ENCODE measurements around the gene LYRM9. TPM values are rescaled to one million over a fixed set of nuclear protein-coding genes. Genes with fewer than 3 reads are reported as not detected.

LYRM9 gene
- total and polyA plus RNA-seq, 2 donors (not counting 1 experiment from before 2014, with no cell fraction given): 9.7 to 13.7 TPM

- Histone ChIP-seq H3K4me3 (replicated peaks in 1 of 4; ENCODE audit: control extremely low read depth in 1 of 4, insufficient read depth in 1 of 4, low read depth in 3 of 4, low read length in 4 of 4) (no peak overlapping the region), H3K36me3 (ENCODE audit: control insufficient read depth, insufficient read depth, low read length) (no peaks in the 10 kb centered on the region), H3K9me3 (ENCODE audit: control insufficient read depth, insufficient read depth, low read depth, low read length) (no peaks in the 10 kb centered on the region), H3K27me3 (ENCODE audit: control insufficient read depth, insufficient read depth, low read length) (peaks cover 5% of the 10 kb centered on the region), H3K27ac (ENCODE audit: insufficient read depth, low read length) (no peak overlapping the region), H3K4me1 (ENCODE audit: control insufficient read depth, extremely low read depth, insufficient read depth, low read length) (peaks cover 5% of the 10 kb centered on the region), H3K4me2 (ENCODE audit: extremely low read depth, insufficient read depth, low read length) (no peak overlapping the region), H3K79me2 (ENCODE audit: control insufficient read depth, insufficient read depth, low read length) (no peaks in the 10 kb centered on the region), H4K20me1 (ENCODE audit: control insufficient read depth, extremely low read depth, insufficient read depth, low read length) (no peaks in the 10 kb centered on the region), H3K9ac (ENCODE audit: insufficient read depth, low read length) (no peak overlapping the region), H2AFZ (ENCODE audit: low read length) (no peak overlapping the region)
- no peak for DNase-seq (ENCODE audit: low read depth in 2 of 2)
- TF ChIP-seq, protein P1, sequence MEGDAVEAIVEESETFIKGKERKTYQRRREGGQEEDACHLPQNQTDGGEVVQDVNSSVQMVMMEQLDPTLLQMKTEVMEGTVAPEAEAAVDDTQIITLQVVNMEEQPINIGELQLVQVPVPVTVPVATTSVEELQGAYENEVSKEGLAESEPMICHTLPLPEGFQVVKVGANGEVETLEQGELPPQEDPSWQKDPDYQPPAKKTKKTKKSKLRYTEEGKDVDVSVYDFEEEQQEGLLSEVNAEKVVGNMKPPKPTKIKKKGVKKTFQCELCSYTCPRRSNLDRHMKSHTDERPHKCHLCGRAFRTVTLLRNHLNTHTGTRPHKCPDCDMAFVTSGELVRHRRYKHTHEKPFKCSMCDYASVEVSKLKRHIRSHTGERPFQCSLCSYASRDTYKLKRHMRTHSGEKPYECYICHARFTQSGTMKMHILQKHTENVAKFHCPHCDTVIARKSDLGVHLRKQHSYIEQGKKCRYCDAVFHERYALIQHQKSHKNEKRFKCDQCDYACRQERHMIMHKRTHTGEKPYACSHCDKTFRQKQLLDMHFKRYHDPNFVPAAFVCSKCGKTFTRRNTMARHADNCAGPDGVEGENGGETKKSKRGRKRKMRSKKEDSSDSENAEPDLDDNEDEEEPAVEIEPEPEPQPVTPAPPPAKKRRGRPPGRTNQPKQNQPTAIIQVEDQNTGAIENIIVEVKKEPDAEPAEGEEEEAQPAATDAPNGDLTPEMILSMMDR (conservative IDR thresholded peaks at IDR 0.05 in 1 of 2, IDR thresholded peaks at IDR 0.05 in 1 of 2; ENCODE audit: low read depth in 1 of 2, low read length in 2 of 2): no peak
- TF ChIP-seq EZH2 (IDR thresholded peaks at IDR 0.05; ENCODE audit: low read length, missing control alignments): no peak
Measured at GRCh38 chr17:27891841-27892240, 1.3 kb downstream of the LYRM9 start.

DNA sequence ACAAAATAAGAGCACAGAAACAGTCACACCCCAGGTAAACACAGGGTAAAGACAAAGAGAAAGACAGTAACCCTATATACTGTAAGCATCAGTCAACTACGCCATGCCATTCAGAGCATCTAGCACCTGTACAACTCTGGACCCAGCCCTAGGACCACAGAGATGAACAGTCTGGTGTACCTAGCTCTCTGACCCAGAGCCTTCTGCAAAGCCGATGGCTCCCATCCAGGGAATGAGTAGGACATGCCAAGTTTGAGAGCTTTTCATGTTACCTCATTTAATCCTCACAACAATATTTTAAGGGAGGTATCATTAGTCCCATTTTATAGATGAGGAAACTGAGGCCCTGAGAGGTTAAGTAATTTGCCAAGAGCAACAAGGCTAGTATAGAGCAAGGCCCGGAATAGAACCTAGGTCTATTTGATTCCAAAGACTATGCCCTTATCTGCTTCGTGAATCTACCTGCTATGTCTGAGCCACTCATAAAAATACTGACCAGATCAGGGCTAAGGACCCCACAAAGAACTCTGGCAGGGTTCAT, 3.4 kb downstream of the LYRM9 start:
- Histone ChIP-seq H3K4me1 (ENCODE audit: control insufficient read depth, extremely low read depth, insufficient read depth, low read length) (peaks cover 5% of the 10 kb centered on the region), H4K20me1 (ENCODE audit: control insufficient read depth, extremely low read depth, insufficient read depth, low read length) (no peaks in the 10 kb centered on the region), H3K9me3 (ENCODE audit: control insufficient read depth, insufficient read depth, low read depth, low read length) (no peaks in the 10 kb centered on the region), H3K27ac (ENCODE audit: insufficient read depth, low read length) (no peak overlapping the region), H3K79me2 (ENCODE audit: control insufficient read depth, insufficient read depth, low read length) (no peaks in the 10 kb centered on the region), H3K36me3 (ENCODE audit: control insufficient read depth, insufficient read depth, low read length) (no peaks in the 10 kb centered on the region), H3K4me3 (replicated peaks in 1 of 4; ENCODE audit: control extremely low read depth in 1 of 4, insufficient read depth in 1 of 4, low read depth in 3 of 4, low read length in 4 of 4) (no peak overlapping the region), H2AFZ (ENCODE audit: low read length) (no peak overlapping the region), H3K27me3 (ENCODE audit: control insufficient read depth, insufficient read depth, low read length) (peaks cover 5% of the 10 kb centered on the region), H3K4me2 (ENCODE audit: extremely low read depth, insufficient read depth, low read length) (no peak overlapping the region), H3K9ac (ENCODE audit: insufficient read depth, low read length) (no peak overlapping the region)
- no peak for DNase-seq (ENCODE audit: low read depth in 2 of 2)
- TF ChIP-seq, protein P1 (conservative IDR thresholded peaks at IDR 0.05 in 1 of 2, IDR thresholded peaks at IDR 0.05 in 1 of 2; ENCODE audit: low read depth in 1 of 2, low read length in 2 of 2): no peak
- TF ChIP-seq EZH2 (IDR thresholded peaks at IDR 0.05; ENCODE audit: low read length, missing control alignments): no peak

- Histone ChIP-seq H3K9me3 (ENCODE audit: control insufficient read depth, insufficient read depth, low read depth, low read length) (no peaks in the 10 kb centered on the region), H3K4me1 (ENCODE audit: control insufficient read depth, extremely low read depth, insufficient read depth, low read length) (peaks cover 5% of the 10 kb centered on the region), H3K4me3 (replicated peaks in 1 of 4; ENCODE audit: control extremely low read depth in 1 of 4, insufficient read depth in 1 of 4, low read depth in 3 of 4, low read length in 4 of 4) (no peak overlapping the region), H2AFZ (ENCODE audit: low read length) (no peak overlapping the region), H3K4me2 (ENCODE audit: extremely low read depth, insufficient read depth, low read length) (no peak overlapping the region), H3K36me3 (ENCODE audit: control insufficient read depth, insufficient read depth, low read length) (no peaks in the 10 kb centered on the region), H3K9ac (ENCODE audit: insufficient read depth, low read length) (no peak overlapping the region), H3K79me2 (ENCODE audit: control insufficient read depth, insufficient read depth, low read length) (no peaks in the 10 kb centered on the region), H3K27ac (ENCODE audit: insufficient read depth, low read length) (no peak overlapping the region), H4K20me1 (ENCODE audit: control insufficient read depth, extremely low read depth, insufficient read depth, low read length) (no peaks in the 10 kb centered on the region), H3K27me3 (ENCODE audit: control insufficient read depth, insufficient read depth, low read length) (no peaks in the 10 kb centered on the region)
- DNase-seq (ENCODE audit: low read depth in 2 of 2): peak in 1 of 2 donors; percentile 12
- no peak for TF ChIP-seq EZH2 (IDR thresholded peaks at IDR 0.05; ENCODE audit: low read length, missing control alignments)
- TF ChIP-seq, protein P1 (conservative IDR thresholded peaks at IDR 0.05 in 1 of 2, IDR thresholded peaks at IDR 0.05 in 1 of 2; ENCODE audit: low read depth in 1 of 2, low read length in 2 of 2): no peak
Measured at GRCh38 chr17:27888945-27889344, 4.2 kb downstream of the LYRM9 start.
